Measurements from ENCODE around the gene EVX2.

The EVX2 gene

GRCh38 chr2:176083796-176084261, at the start of gene EVX2:
Gene EVX2 (minus strand): TSS chr2:176083962. CDS start chr2:176083776, 186 bp downstream.
- no peak for DNase-seq (ENCODE audit: low spot score)

GRCh38 chr2:176133389-176133788, 49.6 kb upstream of the EVX2 start:
- no peak for DNase-seq (ENCODE audit: low spot score)

GRCh38 chr2:176132205-176133171, 48.7 kb upstream of the EVX2 start:
- no peak for DNase-seq (ENCODE audit: low spot score)

DNA sequence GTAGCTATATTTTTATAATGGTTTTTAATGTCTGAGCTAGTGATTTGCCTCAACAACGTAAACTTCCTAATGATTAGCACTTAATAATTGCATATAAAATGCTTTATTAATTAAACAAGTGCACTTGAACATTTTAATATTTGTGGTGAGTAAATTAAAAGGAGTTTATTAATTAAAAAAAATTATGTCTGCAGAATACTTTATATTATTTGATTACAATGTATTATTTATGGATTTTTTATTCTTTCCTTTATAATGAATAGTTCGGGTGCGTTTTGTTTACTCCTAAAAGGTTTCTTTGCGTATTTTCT, 48.0 kb upstream of the EVX2 start:
- DNase-seq (ENCODE audit: low spot score), result no peak

DNA sequence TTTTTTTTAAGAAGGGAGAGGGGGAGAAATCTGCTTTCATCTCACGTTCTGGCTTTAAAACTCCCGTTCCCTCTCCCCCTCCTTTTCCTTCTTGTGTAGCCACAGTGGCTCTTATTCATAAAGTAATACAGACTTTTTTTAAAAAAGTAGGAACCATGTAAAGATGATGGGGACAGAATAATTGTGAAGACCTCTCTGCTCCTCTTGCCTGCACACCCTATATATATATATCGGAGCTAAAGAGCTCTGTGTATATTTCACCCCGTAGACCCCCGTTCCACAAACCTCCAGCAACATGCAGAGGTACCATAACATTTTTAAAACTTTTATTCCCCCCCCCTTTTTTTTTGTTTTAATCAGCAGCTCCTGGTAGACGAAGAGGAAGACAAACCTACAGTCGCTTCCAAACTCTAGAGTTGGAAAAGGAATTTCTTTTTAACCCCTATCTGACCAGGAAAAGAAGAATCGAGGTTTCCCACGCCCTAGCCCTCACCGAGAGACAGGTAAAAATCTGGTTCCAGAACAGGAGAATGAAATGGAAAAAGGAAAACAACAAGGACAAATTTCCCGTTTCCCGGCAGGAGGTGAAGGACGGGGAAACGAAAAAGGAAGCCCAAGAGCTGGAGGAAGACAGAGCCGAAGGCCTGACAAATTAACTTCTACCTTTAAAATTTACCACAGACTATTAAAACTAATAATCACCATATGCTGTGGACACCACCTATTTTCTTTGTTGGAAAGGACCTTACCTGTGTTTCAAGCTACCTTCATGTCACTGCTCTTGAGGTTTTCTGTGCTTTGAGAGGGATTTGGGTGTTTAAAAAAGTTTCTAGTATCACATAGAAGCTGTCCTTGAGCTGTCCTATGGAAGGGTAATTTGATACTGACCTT, 47.4 kb upstream of the EVX2 start:
- DNase-seq (ENCODE audit: low spot score), result peak; percentile 45

- DNase-seq (ENCODE audit: low spot score), result peak; percentile 48
These were observed 46.6 kb upstream of the EVX2 start for GRCh38 chr2:176130147-176130956.

GRCh38 chr2:176129813-176130146, 46.0 kb upstream of the EVX2 start:
- peak; percentile 29 for DNase-seq (ENCODE audit: low spot score)

DNA sequence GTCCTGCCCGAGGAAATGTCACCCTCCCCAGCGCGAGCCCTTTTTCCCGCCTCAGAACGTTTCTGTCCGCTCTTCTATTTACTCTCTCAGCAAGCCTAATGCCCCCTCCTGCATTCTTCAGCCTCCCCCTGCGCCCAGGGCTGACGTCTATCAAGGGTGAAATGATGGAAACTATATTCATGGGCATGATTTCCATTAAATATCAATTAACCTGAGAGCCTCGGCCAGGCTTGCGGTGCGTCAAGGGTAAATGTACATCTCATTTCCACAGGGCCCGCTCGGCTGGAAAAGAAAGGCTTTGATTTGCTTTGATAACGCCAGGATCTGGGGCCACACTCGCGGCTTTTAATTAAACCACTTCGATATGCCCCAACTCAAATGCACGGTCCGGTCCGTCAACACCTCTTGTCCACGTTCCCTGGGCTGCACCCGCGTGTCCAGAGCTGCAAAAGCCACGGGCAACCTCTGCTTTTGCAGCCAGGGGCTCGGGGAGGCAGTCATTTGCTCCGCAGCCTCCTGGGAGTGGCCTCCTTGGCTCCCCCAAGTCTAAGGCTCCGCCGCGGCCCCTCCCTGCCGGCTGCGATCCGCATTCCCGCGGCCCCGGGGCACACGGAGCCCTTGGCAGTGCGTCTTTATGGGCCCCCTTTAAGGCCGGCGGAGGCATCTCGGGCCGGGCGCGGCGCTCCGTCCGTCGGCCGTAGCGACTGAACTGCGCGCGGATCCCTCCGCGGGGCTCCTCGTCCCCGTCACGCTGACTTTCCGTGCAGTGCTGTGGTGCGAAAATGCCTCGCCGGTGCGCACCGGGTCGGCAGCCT, 45.4 kb upstream of the EVX2 start, which contains the start of gene HOXD8:
HOXD8 (plus strand) TSS at position 724 of the 815 bp plus-strand sequence. CDS start 662 bp downstream, outside the sequence.
- DNase-seq (ENCODE audit: low spot score), result peak; percentile 79

DNA sequence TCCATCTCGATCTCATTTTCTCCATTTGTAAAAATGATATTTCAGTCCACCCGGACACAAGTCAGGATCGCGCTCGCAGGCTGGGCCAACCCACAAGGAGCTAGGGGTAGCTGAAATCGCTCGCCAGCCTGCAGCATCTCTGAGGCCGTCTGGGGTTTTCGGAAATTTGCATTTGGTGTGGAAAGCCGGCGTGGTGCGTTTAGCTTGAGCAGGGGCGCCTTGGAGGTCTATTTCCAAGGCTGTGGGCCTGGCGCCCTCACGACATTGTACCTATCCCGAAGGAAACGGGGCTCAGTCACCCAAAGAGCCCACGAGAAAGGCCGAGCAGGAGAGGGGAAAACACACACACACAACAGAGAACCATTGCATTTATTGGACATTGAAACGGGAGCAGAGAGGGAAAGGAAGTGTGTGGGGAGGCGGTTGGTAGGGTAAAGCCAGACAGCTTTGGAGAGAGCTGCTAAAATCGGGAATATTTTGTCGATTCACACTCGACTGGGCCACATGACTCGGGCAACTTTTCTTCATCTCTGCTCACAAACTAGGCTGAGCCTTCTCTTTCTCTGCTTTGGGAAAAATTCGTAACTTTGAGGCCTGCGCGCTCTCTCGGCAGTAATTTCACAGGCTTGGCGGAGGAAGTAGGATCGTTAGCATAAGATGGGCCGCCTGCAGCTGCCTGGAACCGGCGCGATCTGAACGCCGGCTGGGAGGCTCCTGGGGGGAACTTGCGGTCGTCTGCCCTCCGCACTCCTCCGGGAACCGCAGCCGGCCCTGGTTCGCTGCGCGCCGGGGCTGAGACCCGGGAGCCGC, 44.6 kb upstream of the EVX2 start:
- DNase-seq (ENCODE audit: low spot score), result no peak

DNA sequence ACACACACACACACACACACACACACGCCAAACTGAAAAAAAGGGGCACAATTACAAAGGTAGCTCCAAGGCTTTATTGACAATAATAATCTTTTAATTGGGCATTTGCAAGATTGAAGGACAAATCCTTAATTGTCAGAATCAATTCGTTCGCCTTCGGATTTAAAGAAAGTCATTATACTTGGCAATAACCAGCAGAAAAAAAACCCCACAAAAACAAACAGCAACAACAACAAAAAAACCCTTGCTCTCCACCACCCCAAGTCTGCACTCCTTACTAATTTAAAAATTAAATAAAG, 44.0 kb upstream of the EVX2 start:
- no peak for DNase-seq (ENCODE audit: low spot score)

GRCh38 chr2:176126929-176127773, 43.4 kb upstream of the EVX2 start:
- DNase-seq (ENCODE audit: low spot score), result peak; percentile 69

GRCh38 chr2:176125772-176126054, 42.0 kb upstream of the EVX2 start:
- DNase-seq (ENCODE audit: low spot score), result no peak

- no peak for DNase-seq (ENCODE audit: low spot score)
These were observed 41.4 kb upstream of the EVX2 start for GRCh38 chr2:176124947-176125771.

GRCh38 chr2:176124110-176124946, 40.6 kb upstream of the EVX2 start:
- DNase-seq (ENCODE audit: low spot score), result peak; percentile 3

GRCh38 chr2:176123411-176124109, 39.8 kb upstream of the EVX2 start:
- peak; percentile 10 for DNase-seq (ENCODE audit: low spot score)

DNA sequence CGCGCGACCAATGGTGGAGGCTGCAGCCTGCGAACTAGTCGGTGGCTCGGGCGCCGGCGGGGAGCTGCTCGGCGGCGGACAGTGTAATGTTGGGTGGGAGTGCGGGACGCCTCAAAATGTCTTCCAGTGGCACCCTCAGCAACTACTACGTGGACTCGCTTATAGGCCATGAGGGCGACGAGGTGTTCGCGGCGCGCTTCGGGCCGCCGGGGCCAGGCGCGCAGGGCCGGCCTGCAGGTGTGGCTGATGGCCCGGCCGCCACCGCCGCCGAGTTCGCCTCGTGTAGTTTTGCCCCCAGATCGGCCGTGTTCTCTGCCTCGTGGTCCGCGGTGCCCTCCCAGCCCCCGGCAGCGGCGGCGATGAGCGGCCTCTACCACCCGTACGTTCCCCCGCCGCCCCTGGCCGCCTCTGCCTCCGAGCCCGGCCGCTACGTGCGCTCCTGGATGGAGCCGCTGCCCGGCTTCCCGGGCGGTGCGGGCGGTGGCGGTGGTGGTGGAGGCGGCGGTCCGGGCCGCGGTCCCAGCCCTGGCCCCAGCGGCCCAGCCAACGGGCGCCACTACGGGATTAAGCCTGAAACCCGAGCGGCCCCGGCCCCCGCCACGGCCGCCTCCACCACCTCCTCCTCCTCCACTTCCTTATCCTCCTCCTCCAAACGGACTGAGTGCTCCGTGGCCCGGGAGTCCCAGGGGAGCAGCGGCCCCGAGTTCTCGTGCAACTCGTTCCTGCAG, 39.1 kb upstream of the EVX2 start, which contains the start of gene HOXD9:
HOXD9 (plus strand) TSS at position 37 of the 728 bp plus-strand sequence; CDS start at position 87, 50 bp downstream.
- DNase-seq (ENCODE audit: low spot score), result peak; percentile 75

Measured in RKO (cell line).